ENCODE data around the gene UBASH3A.
A peak's percentile ranks its signal among the peaks of the same experiment; 100 is the strongest.
"Not testable (repeated sequence)": the region's sequence is repeated elsewhere in the genome, so short reads cannot be mapped to it uniquely, and the experiment has no call there.

UBASH3A gene

GRCh38 chr21:42390696-42391095 lies 13.0 kb upstream of the UBASH3A start:
- DNase-seq (ENCODE audit: low spot score): no peak

GRCh38 chr21:42391297-42391696 lies 12.4 kb upstream of the UBASH3A start:
- no peak for DNase-seq (ENCODE audit: low spot score)

GRCh38 chr21:42392731-42393442 lies 10.8 kb upstream of the UBASH3A start:
- DNase-seq (ENCODE audit: low spot score): peak; percentile 48

GRCh38 chr21:42393443-42393950 lies 10.2 kb upstream of the UBASH3A start:
- no peak for DNase-seq (ENCODE audit: low spot score)

- DNase-seq (ENCODE audit: low spot score): no peak
Measured at GRCh38 chr21:42395302-42395701, 8.4 kb upstream of the UBASH3A start.

- no peak for DNase-seq (ENCODE audit: low spot score)
Measured at GRCh38 chr21:42395905-42396651, 7.6 kb upstream of the UBASH3A start, which contains the start of gene TMPRSS3. TMPRSS3 (minus strand) TSS chr21:42396052; CDS start chr21:42395417, 635 bp downstream.

- no peak for DNase-seq (ENCODE audit: low spot score)
Measured at GRCh38 chr21:42396799-42397745, 6.6 kb upstream of the UBASH3A start.

GRCh38 chr21:42397746-42398394 lies 5.8 kb upstream of the UBASH3A start:
- no peak for DNase-seq (ENCODE audit: low spot score)

- no peak for DNase-seq (ENCODE audit: low spot score)
Measured at GRCh38 chr21:42398436-42399028, 5.2 kb upstream of the UBASH3A start.

- DNase-seq (ENCODE audit: low spot score): no peak
Measured at GRCh38 chr21:42400525-42400924, 3.2 kb upstream of the UBASH3A start.

- DNase-seq (ENCODE audit: low spot score): no peak
Measured at GRCh38 chr21:42401154-42401553, 2.5 kb upstream of the UBASH3A start.

GRCh38 chr21:42401820-42402251 lies 1.9 kb upstream of the UBASH3A start:
- no peak for DNase-seq (ENCODE audit: low spot score)

GRCh38 chr21:42404539-42404938 lies 837 bp downstream of the UBASH3A start:
- no peak for DNase-seq (ENCODE audit: low spot score)

GRCh38 chr21:42405064-42406013 lies 1.6 kb downstream of the UBASH3A start:
- DNase-seq (ENCODE audit: low spot score): no peak

- DNase-seq (ENCODE audit: low spot score): peak; percentile 61
Measured at GRCh38 chr21:42406201-42406621, 2.5 kb downstream of the UBASH3A start.

- no peak for DNase-seq (ENCODE audit: low spot score)
Measured at GRCh38 chr21:42406866-42407265, 3.2 kb downstream of the UBASH3A start.

- no peak for DNase-seq (ENCODE audit: low spot score)
Measured at GRCh38 chr21:42407476-42407875, 3.8 kb downstream of the UBASH3A start.

GRCh38 chr21:42408718-42409117 lies 5.0 kb downstream of the UBASH3A start:
- not testable (repeated sequence) for DNase-seq (ENCODE audit: low spot score)

- DNase-seq (ENCODE audit: low spot score): no peak
Measured at GRCh38 chr21:42409366-42409765, 5.7 kb downstream of the UBASH3A start.
